HG03280 (cell line): ENCODE results near the gene TRIM41.

Experiments
- ATAC-seq: cut with Tn5 transposase; IDR thresholded peaks from one replicate; pipeline ENCODE4 v1.9.1; 2021; ENCODE audit warnings: mild to moderate bottlenecking, moderate library complexity; ENCODE audit not compliant: unreplicated experiment

TRIM41 gene

DNA sequence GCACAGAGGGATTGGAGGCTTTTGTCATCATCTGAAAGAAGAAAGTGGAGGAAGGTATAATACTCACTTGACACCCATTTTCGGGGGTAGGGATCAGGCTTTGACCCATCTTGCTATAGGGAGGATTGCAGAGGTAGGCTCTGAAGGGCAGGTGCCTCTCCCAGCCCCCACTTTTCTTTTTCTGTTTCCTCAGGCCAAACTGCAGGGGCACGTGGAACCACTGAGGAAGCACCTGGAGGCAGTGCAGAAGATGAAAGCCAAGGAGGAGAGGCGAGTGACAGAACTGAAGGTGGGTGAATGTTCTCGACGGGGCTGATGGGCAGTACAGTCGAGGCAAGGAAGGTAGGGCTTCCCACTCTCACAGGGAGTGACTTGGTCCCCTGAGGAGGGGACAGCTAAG is 7.5 kb downstream of the TRIM41 start:
- no peak for ATAC-seq

GRCh38 chr5:181231432-181231831 is 8.4 kb downstream of the TRIM41 start:
- no peak for ATAC-seq

GRCh38 chr5:181232593-181232992 is 9.5 kb downstream of the TRIM41 start:
- no peak for ATAC-seq

DNA sequence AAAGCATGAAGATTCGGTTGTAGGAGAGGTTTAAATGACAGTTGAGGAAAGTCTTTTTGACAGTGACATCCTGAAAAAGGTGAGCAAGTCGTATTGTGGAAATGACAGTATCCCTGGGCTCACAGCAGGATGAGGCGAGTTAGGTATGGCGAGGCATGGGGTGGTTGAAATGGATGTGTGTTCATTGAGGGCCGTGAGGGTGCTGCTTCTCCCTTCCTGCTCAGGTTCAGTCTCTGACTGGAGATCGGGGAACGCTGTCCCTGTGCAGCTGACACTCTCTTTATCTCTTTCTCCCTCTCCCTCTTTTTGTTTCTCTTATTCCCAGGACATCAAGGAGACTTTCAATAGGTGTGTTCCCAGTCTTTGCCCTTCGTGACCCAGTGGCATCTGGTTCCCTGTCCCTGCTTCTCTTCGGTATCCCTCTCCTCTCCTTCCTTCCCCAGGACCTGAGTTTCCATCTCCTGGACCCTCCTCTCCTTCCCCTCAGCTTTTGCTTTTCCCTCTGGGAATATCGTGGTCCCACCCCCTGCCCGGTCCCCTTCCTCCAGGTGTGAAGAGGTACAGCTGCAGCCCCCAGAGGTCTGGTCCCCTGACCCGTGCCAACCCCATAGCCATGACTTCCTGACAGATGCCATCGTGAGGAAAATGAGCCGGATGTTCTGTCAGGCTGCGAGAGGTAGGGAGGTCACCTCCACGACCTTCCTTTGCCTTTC is 10.2 kb downstream of the TRIM41 start:
- ATAC-seq, result no peak

GRCh38 chr5:181233801-181234454 is 10.8 kb downstream of the TRIM41 start:
- no peak for ATAC-seq

DNA sequence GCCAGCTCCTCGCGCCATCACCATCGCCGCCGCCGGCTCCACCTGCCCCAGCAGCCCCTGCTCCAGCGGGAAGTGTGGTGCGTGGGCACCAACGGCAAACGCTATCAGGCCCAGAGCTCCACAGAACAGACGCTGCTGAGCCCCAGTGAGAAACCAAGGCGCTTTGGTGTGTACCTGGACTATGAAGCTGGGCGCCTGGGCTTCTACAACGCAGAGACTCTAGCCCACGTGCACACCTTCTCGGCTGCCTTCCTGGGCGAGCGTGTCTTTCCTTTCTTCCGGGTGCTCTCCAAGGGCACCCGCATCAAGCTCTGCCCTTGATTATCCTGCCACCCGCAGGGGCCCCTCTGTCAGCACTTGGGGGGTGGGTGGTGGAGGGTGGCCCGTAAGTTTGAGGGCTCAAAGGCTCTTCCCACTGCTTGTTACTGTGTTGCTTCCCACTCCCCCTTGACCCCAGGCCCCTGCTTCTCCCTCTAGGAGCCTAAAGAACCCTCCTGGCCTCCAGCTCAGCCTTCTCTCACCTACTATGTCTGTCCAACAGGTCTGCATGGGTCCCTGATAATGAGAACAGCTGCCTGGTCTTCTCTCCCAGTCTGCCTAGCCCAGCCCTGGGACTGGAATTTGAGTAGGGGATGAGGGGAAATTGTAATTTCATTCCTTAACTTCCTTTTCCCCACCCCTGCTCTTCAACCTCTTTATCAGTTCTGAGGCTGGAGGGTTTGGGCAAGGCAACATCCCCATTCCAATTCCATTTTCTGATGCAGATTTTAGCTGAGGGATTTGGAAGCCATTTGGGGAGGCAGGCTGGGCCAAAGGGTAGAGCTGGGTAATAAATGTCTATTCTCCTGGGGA is 11.6 kb downstream of the TRIM41 start:
- no peak for ATAC-seq

- no peak for ATAC-seq
Measured at GRCh38 chr5:181235323-181235688, 12.2 kb downstream of the TRIM41 start.

GRCh38 chr5:181235689-181236366 is 12.7 kb downstream of the TRIM41 start:
- ATAC-seq, result no peak

DNA sequence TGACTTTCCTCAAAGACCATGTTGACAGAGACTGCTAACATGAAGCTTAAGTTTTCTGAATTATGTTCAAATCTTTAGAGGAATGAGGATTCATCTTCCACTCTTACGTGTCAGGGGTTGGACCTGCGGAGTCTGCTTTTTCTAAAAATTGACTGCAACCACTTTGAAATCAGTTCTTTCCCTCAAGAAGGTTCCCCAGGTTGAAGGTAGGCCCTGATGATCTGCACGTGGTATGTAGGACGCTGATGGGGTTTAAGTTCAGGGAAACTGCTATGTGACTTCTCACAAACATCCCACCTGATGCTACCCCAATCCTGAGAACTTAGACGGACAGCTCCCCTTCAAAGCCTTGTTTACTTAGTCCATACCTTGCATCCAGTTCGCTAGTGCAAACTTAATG is 13.4 kb downstream of the TRIM41 start:
- ATAC-seq, result no peak

GRCh38 chr5:181236954-181237641 is 14.0 kb downstream of the TRIM41 start:
- ATAC-seq, result no peak

- ATAC-seq, result no peak
Measured at GRCh38 chr5:181237729-181238385, 14.8 kb downstream of the TRIM41 start.

DNA sequence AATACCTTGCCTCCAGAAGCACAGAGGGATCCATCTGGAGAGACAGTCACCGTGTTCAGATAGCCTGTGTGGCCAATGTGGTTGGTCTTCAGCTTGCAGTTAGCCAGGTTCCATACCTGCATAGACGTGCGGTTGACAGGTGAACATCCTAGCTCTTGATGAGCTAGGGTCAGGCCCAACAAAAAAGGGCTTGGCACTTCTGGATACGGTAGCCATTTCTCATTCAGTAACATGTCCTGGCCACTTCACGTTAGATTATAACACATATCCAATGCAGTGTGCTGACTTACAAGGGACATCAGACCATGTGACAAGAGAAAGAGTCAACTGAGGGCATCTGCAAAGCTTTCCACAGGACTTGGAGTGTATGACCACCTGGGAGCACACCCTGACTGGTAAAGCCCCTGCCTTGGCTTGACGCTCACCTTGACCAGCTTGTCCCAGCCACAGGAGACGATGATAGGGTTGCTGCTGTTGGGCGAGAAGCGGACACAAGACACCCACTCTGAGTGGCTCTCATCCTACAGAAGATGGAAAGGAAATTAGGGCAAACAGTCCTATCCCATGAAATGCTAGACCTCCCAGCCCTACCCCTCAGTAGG is 16.1 kb downstream of the TRIM41 start:
- no peak for ATAC-seq

- no peak for ATAC-seq
Measured at GRCh38 chr5:181241393-181241975, 18.4 kb downstream of the TRIM41 start.

- no peak for ATAC-seq
Measured at GRCh38 chr5:181242031-181242451, 19.0 kb downstream of the TRIM41 start.

GRCh38 chr5:181243018-181243563 is 20.0 kb downstream of the TRIM41 start:
- ATAC-seq, result no peak

DNA sequence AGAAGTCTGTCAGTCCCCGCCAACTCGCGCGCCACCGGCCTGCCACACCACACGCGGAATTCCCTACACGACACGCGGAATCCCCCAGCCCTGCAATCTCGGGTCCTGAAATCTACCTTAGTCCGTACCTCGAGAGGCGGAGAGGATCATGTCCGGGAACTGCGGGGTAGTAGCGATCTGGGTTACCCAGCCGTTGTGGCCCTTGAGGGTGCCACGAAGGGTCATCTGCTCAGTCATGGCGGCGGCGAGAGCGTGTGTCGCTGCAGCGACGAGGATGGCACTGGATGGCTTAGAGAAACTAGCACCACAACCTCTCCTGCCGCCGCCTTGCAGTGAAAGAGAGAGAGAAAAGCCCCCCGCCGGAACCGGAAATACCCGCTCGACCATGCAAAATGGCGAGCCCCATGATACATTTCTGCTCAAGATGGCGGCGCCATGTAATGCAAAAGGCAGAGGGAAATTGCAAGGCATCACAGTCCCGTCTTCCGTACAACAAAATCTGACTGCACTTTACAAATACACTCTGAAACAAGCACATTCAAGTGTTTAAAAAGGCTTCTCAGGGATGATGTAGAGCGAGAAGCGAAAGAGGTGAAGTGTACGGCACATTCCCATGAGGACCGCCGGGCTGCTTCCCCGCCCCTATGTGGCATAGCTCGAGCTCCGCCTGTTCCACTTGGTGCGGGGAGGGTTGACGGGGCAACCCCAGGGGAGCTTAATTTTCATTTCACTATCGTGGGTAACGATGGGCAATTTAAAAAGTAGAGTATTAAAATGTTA is 20.7 kb downstream of the TRIM41 start, which contains the start of gene RACK1:
RACK1 (minus strand) TSS at position 343 of the 780 bp plus-strand sequence; CDS start at position 237, 106 bp downstream.
- ATAC-seq, result peak; percentile 60

- peak; percentile 2 for ATAC-seq
Measured at GRCh38 chr5:181245427-181246275, 22.6 kb downstream of the TRIM41 start.
